WI38 (cell line): ENCODE data around the gene MRPL42.
"Not testable (repeated sequence)": the region's sequence is repeated elsewhere in the genome, so short reads cannot be mapped to it uniquely, and the experiment has no call there.

Source experiments
- H3K4me3 ChIP-seq: 2 replicates; pipeline ENCODE4 v1.5.1; 2011; ENCODE audit warnings: low read depth, mild to moderate bottlenecking, control low read depth, low read length
- CTCF ChIP-seq: IDR thresholded peaks from 2 replicates; pipeline ENCODE4 v1.5.1; 2012; ENCODE audit warnings: low read depth, mild to moderate bottlenecking, control low read depth, low read length

Gene MRPL42

GRCh38 chr12:93549174-93549573 lies 81.9 kb downstream of the MRPL42 start:
- no peak for TF ChIP-seq CTCF
- no peak overlapping the region for H3K4me3 ChIP-seq

GRCh38 chr12:93550748-93551611 lies 83.7 kb downstream of the MRPL42 start:
- no peak overlapping the region for H3K4me3 ChIP-seq
- TF ChIP-seq CTCF: no peak

GRCh38 chr12:93552427-93552826 lies 85.1 kb downstream of the MRPL42 start:
- no peak overlapping the region for H3K4me3 ChIP-seq
- no peak for TF ChIP-seq CTCF

GRCh38 chr12:93557879-93558278 lies 90.6 kb downstream of the MRPL42 start:
- not testable (repeated sequence) for H3K4me3 ChIP-seq

- H3K4me3 ChIP-seq: not testable (repeated sequence)
These were observed 91.4 kb downstream of the MRPL42 start for GRCh38 chr12:93558685-93559084.

- TF ChIP-seq CTCF: peak; percentile 36; the same call in 1 of the 2 replicates
- H3K4me3 ChIP-seq: no peak overlapping the region
These were observed 96.7 kb downstream of the MRPL42 start for GRCh38 chr12:93563807-93564538.

- H3K4me3 ChIP-seq: no peak overlapping the region
These were observed 98.4 kb downstream of the MRPL42 start for GRCh38 chr12:93565760-93566159.

More at GRCh38 chr12:93565760-93566159, 98.4 kb downstream of the MRPL42 start:
- no peak for TF ChIP-seq CTCF
